GM21381 (cell line): ENCODE results near the gene ARID1A.
"Not testable (repeated sequence)": the region's sequence is repeated elsewhere in the genome, so short reads cannot be mapped to it uniquely, and the experiment has no call there.

Experiments used
- ATAC-seq: cut with Tn5 transposase; IDR thresholded peaks from one replicate; pipeline ENCODE4 v1.9.1; 2021; ENCODE audit warnings: mild to moderate bottlenecking, moderate library complexity; ENCODE audit not compliant: unreplicated experiment

ARID1A gene

GRCh38 chr1:26787381-26787705 lies 91.5 kb downstream of the ARID1A start:
- peak; percentile 40 for ATAC-seq

- ATAC-seq = peak; percentile 63
Measured at GRCh38 chr1:26787706-26788514, 92.1 kb downstream of the ARID1A start, which contains the start of gene PIGV. PIGV (plus strand) TSS chr1:26787950; CDS start chr1:26790816, 2,866 bp downstream.

GRCh38 chr1:26788515-26788785 lies 92.6 kb downstream of the ARID1A start:
- no peak for ATAC-seq

- ATAC-seq = no peak
Measured at GRCh38 chr1:26788836-26789611, 93.2 kb downstream of the ARID1A start.

- no peak for ATAC-seq
Measured at GRCh38 chr1:26789612-26789865, 93.7 kb downstream of the ARID1A start.

- no peak for ATAC-seq
Measured at GRCh38 chr1:26789931-26790330, 94.1 kb downstream of the ARID1A start.

GRCh38 chr1:26790551-26790953 lies 94.7 kb downstream of the ARID1A start:
- no peak for ATAC-seq

- no peak for ATAC-seq
Measured at GRCh38 chr1:26791148-26791547, 95.3 kb downstream of the ARID1A start.

GRCh38 chr1:26791626-26792025 lies 95.8 kb downstream of the ARID1A start:
- ATAC-seq = no peak

GRCh38 chr1:26792924-26793323 lies 97.1 kb downstream of the ARID1A start:
- no peak for ATAC-seq

GRCh38 chr1:26794391-26794790 lies 98.6 kb downstream of the ARID1A start:
- ATAC-seq = no peak

- no peak for ATAC-seq
Measured at GRCh38 chr1:26797627-26798026, 101.8 kb downstream of the ARID1A start.

GRCh38 chr1:26799479-26800142 lies 103.8 kb downstream of the ARID1A start:
- ATAC-seq = no peak

- not testable (repeated sequence) for ATAC-seq
Measured at GRCh38 chr1:26803932-26804331, 108.1 kb downstream of the ARID1A start.

GRCh38 chr1:26810105-26810504 lies 114.3 kb downstream of the ARID1A start:
- not testable (repeated sequence) for ATAC-seq

- ATAC-seq = no peak
Measured at GRCh38 chr1:26811057-26811456, 115.2 kb downstream of the ARID1A start.

- ATAC-seq = no peak
Measured at GRCh38 chr1:26811708-26812107, 115.9 kb downstream of the ARID1A start.

- ATAC-seq = no peak
Measured at GRCh38 chr1:26814377-26814776, 118.6 kb downstream of the ARID1A start.

GRCh38 chr1:26814893-26815292 lies 119.1 kb downstream of the ARID1A start:
- no peak for ATAC-seq

- peak; percentile 80 for ATAC-seq
Measured at GRCh38 chr1:26820784-26821269, 125.0 kb downstream of the ARID1A start.

- ATAC-seq = no peak
Measured at GRCh38 chr1:26822737-26823395, 127.1 kb downstream of the ARID1A start.
